ENCODE results near the gene LHX4.
"Not testable (repeated sequence)": the region's sequence is repeated elsewhere in the genome, so short reads cannot be mapped to it uniquely, and the experiment has no call there.

The LHX4 gene

DNA sequence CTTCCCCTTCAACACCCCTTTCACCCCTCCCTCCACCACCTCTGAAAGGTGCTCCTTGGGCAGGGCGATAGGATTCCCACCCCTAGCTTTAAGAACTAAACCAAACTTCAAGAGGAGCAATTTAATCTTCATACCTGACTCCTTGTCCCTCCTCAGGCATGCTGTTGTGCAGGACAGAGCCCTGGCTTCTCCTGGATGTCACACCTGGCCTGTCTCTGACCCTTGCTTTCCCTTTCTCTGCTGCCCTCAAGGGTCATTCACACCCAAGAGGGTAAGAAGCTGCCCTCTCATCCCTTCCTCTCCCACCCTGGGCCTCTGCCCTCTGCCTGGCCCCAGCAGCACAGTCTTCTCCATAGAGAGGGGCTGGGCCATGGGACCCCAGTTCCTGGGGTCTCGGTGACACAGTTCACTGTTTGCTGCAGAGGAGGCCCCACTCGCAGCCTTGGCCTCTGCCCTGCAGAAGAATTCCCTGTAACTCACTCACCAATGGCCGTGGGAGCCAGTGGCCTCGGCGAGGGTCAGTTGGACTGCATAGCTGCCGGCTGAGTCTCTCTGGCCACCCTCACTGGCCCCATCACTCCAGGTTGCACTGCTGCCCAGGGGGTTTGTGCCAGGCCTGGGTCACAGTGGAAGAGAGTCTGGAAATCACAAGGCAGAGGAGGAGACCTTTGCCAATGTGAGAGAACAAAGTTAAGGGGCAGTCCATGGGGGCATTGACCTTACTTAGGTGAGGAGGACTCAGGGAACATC, 28.4 kb upstream of the LHX4 start:
- DNase-seq (ENCODE audit: low read depth, low spot score), result no peak
- TF ChIP-seq, protein P1, sequence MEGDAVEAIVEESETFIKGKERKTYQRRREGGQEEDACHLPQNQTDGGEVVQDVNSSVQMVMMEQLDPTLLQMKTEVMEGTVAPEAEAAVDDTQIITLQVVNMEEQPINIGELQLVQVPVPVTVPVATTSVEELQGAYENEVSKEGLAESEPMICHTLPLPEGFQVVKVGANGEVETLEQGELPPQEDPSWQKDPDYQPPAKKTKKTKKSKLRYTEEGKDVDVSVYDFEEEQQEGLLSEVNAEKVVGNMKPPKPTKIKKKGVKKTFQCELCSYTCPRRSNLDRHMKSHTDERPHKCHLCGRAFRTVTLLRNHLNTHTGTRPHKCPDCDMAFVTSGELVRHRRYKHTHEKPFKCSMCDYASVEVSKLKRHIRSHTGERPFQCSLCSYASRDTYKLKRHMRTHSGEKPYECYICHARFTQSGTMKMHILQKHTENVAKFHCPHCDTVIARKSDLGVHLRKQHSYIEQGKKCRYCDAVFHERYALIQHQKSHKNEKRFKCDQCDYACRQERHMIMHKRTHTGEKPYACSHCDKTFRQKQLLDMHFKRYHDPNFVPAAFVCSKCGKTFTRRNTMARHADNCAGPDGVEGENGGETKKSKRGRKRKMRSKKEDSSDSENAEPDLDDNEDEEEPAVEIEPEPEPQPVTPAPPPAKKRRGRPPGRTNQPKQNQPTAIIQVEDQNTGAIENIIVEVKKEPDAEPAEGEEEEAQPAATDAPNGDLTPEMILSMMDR (IDR thresholded peaks at IDR 0.05; ENCODE audit: low read depth, low read length), result no peak
- H3K4me3 ChIP-seq (ENCODE audit: low read depth, low read length), result no peak overlapping the region
- in situ Hi-C loops (cut with HindIII; ENCODE audit: low sequenced_read_pairs), result no loop called here

- H3K4me3 ChIP-seq (ENCODE audit: low read depth, low read length); DNase-seq (ENCODE audit: low read depth, low spot score); in situ Hi-C loops (cut with HindIII; ENCODE audit: low sequenced_read_pairs): not testable (repeated sequence)
Observed at GRCh38 chr1:180202588-180202987, 27.5 kb upstream of the LHX4 start.

GRCh38 chr1:180204231-180204630, 25.8 kb upstream of the LHX4 start:
- DNase-seq (ENCODE audit: low read depth, low spot score), result no peak
- in situ Hi-C loops (cut with HindIII; ENCODE audit: low sequenced_read_pairs), result no loop called here
- H3K4me3 ChIP-seq (ENCODE audit: low read depth, low read length), result no peak overlapping the region
- TF ChIP-seq, protein P1 (IDR thresholded peaks at IDR 0.05; ENCODE audit: low read depth, low read length), result no peak

DNA sequence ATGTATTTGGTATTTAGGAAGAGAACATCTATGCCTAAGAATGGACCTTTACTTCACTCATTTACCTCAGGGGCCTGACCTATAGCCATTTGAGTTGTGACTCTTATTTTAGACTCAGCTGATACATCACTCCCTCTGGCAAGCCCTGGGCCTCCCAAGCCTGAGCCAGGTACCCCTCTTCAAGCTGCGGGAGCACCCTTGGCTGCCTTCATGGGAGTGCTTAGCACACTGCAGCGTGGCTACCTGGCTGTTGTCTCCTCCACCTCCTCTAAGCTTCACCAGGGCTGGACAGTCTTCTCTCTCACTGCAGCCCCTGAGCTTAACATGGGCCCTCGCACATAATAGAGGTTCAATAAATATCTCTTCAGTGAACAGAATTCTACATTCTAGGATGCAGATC, 23.5 kb upstream of the LHX4 start:
- TF ChIP-seq, protein P1 (IDR thresholded peaks at IDR 0.05; ENCODE audit: low read depth, low read length), result no peak
- in situ Hi-C loops (cut with HindIII; ENCODE audit: low sequenced_read_pairs), result no loop called here
- no peak overlapping the region for H3K4me3 ChIP-seq (ENCODE audit: low read depth, low read length)
- DNase-seq (ENCODE audit: low read depth, low spot score), result no peak

GRCh38 chr1:180208264-180208663, 21.8 kb upstream of the LHX4 start:
- TF ChIP-seq, protein P1 (IDR thresholded peaks at IDR 0.05; ENCODE audit: low read depth, low read length), result no peak

GRCh38 chr1:180210008-180210620, 19.9 kb upstream of the LHX4 start:
- DNase-seq (ENCODE audit: low read depth, low spot score), result no peak
- TF ChIP-seq, protein P1 (IDR thresholded peaks at IDR 0.05; ENCODE audit: low read depth, low read length), result no peak
- no peak overlapping the region for H3K4me3 ChIP-seq (ENCODE audit: low read depth, low read length)
- in situ Hi-C loops (cut with HindIII; ENCODE audit: low sequenced_read_pairs), result no loop called here

More at GRCh38 chr1:180208264-180208663, 21.8 kb upstream of the LHX4 start:
- in situ Hi-C loops (cut with HindIII; ENCODE audit: low sequenced_read_pairs), result no loop called here
- H3K4me3 ChIP-seq (ENCODE audit: low read depth, low read length), result no peak overlapping the region
- no peak for DNase-seq (ENCODE audit: low read depth, low spot score)

GRCh38 chr1:180211156-180211859, 18.8 kb upstream of the LHX4 start:
- DNase-seq (ENCODE audit: low read depth, low spot score), result no peak

More at GRCh38 chr1:180211156-180211859, 18.8 kb upstream of the LHX4 start:
- in situ Hi-C loops (cut with HindIII; ENCODE audit: low sequenced_read_pairs), result no loop called here
- H3K4me3 ChIP-seq (ENCODE audit: low read depth, low read length), result no peak overlapping the region
- TF ChIP-seq, protein P1 (IDR thresholded peaks at IDR 0.05; ENCODE audit: low read depth, low read length), result no peak
